DND-41 (cell line): ENCODE results near the gene PRMT2.

ENCODE experiments used
- CTCF ChIP-seq: IDR thresholded peaks from 2 replicates; pipeline ENCODE4 v1.5.1; 2012; ENCODE audit warnings: borderline replicate concordance, low read length, moderate library complexity, mild to moderate bottlenecking; ENCODE audit not compliant: poor library complexity, severe bottlenecking; ENCODE audit errors: extremely low read depth
- EZH2 ChIP-seq: IDR thresholded peaks from 3 replicates; pipeline ENCODE4 v1.6.1; 2012; ENCODE audit warnings: borderline replicate concordance, low read depth, mild to moderate bottlenecking, moderate library complexity, low read length, inconsistent platforms; ENCODE audit not compliant: severe bottlenecking

DNA sequence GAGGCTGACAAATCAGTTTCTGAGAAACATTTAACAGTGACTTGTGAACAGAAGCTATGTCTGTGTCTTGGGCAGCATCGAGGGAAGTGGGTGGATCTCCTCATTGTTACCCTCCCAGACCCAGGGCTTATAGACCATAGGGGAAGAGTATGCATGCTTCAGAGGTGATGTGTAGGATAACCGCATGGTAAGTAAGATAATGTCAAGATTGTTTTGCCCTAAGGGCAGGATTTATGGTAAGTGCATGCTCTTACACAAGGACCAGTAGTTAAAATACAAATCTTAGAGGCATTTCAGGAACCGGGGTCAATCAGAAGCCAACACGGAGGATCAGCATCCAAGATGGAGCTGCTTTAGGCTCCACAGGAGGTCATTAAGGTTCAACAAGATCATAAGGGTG is 7.7 kb upstream of the PRMT2 start:
- TF ChIP-seq CTCF (no peak), EZH2 (no peak)
